H1 (cell line): ENCODE results near the gene HIVEP3. TPM values are rescaled to one million over a fixed set of nuclear protein-coding genes. Genes with fewer than 3 reads are reported as not detected.

Experiments used
- CTCF ChIA-PET: fragments of 300-600 bp; sonication (Branson Sonifier 250); formaldehyde crosslinking; loops from one replicate; lab custom pipeline; 2021; ENCODE audit not compliant: partially characterized antibody; lab: Charles Lee
- POLR2A ChIA-PET: fragments of 300-600 bp; sonication (Branson Sonifier 250); formaldehyde crosslinking; loops from one replicate; lab custom pipeline; 2021; ENCODE audit warnings: inconsistent platforms; ENCODE audit not compliant: partially characterized antibody; lab: Charles Lee
- DNase-seq, 2 experiments: peaks; one replicate each; pipeline versions ENCODE4 v3.0.0 to v3.0.0-alpha.2; 2010 to 2022; ENCODE audit warnings: low spot score in 2 of 2, low read depth in 1 of 2, mixed read lengths in 1 of 2
- FAIRE-seq: peaks from 2 replicates; lab custom pipeline; 2011; peaks lifted over from hg19 to GRCh38; lab: Jason Lieb, UNC
- H2AFZ ChIP-seq: 2 replicates; pipeline ENCODE4 v1.8.1; 2012; ENCODE audit warnings: low read length, inconsistent platforms
- H2AK5ac ChIP-seq: 2 replicates; pipeline ENCODE4 v1.6.1; 2013; ENCODE audit warnings: low read depth, low read length
- H2BK120ac ChIP-seq: replicated peaks from 2 replicates; pipeline ENCODE3; 2013; ENCODE audit warnings: low read depth, low read length, inconsistent platforms
- H2BK12ac ChIP-seq: 2 replicates; pipeline ENCODE4 v1.6.1; 2013; ENCODE audit warnings: low read depth, low read length
- H2BK15ac ChIP-seq: 2 replicates; pipeline ENCODE4 v1.6.1; 2013; ENCODE audit warnings: low read length
- H2BK20ac ChIP-seq: 2 replicates; pipeline ENCODE4 v1.6.1; 2013; ENCODE audit warnings: low read length
- H2BK5ac ChIP-seq: 2 replicates; pipeline ENCODE4 v1.6.1; 2013; ENCODE audit warnings: low read depth, low read length
- H3K14ac ChIP-seq: 2 replicates; pipeline ENCODE4 v1.6.1; 2013; ENCODE audit warnings: inconsistent platforms; ENCODE audit not compliant: insufficient read length
- H3K18ac ChIP-seq: 2 replicates; pipeline ENCODE4 v1.6.1; 2013; ENCODE audit warnings: low read length; ENCODE audit errors: extremely low read depth
- H3K23ac ChIP-seq: 2 replicates; pipeline ENCODE4 v1.6.1; 2013; ENCODE audit warnings: inconsistent platforms; ENCODE audit not compliant: insufficient read length
- H3K23me2 ChIP-seq: 2 replicates; pipeline ENCODE4 v1.6.1; 2013; ENCODE audit warnings: low read depth, low read length
- H3K27ac ChIP-seq: 2 replicates; pipeline ENCODE4 v1.6.1; 2011; ENCODE audit warnings: low read depth, low read length, inconsistent platforms
- H3K27me3 ChIP-seq, 4 experiments: replicated peaks in 1 of 4; 1 replicate in 1 of 4; 2 replicates in 3 of 4; pipeline versions ENCODE4 v1.6.1 to v1.8.1; 2011 to 2013; ENCODE audit warnings: low read length in 3 of 4, mild to moderate bottlenecking in 3 of 4, inconsistent platforms in 2 of 4, mixed read lengths in 2 of 4, moderate library complexity in 1 of 4; ENCODE audit not compliant: control insufficient read depth in 3 of 4, insufficient read depth in 3 of 4; ENCODE audit errors: extremely low read depth in 1 of 4
- H3K36me3 ChIP-seq, 4 experiments: 2 replicates each; pipeline versions ENCODE4 v1.6.1 to v1.8.1; 2011 to 2013; ENCODE audit warnings: mild to moderate bottlenecking in 4 of 4, low read length in 3 of 4, moderate library complexity in 2 of 4, control low read depth in 1 of 4, inconsistent platforms in 1 of 4; ENCODE audit not compliant: insufficient read depth in 4 of 4, control insufficient read depth in 2 of 4
- H3K4ac ChIP-seq: replicated peaks from 2 replicates; pipeline ENCODE3; 2013; ENCODE audit warnings: low read length, low read depth, mixed read lengths, inconsistent platforms; ENCODE audit not compliant: insufficient read length
- H3K4me1 ChIP-seq, 4 experiments: replicated peaks in 1 of 4; 1 replicate in 1 of 4; 2 replicates in 3 of 4; pipeline versions ENCODE4 v1.6.1 to v1.8.1; 2011 to 2013; ENCODE audit warnings: low read length in 3 of 4, inconsistent platforms in 2 of 4, mixed read lengths in 1 of 4; ENCODE audit not compliant: insufficient read depth in 4 of 4, control insufficient read depth in 3 of 4
- H3K4me2 ChIP-seq, 2 experiments: 2 replicates each; pipeline versions ENCODE4 v1.6.1 to v1.8.1; 2011 to 2013; ENCODE audit warnings: low read depth in 2 of 2, low read length in 2 of 2, control low read depth in 1 of 2, inconsistent platforms in 1 of 2, mild to moderate bottlenecking in 1 of 2; ENCODE audit not compliant: insufficient read depth in 1 of 2
- H3K4me3 ChIP-seq, 4 experiments: fragments of 200-600, 300-600 bp in 1 of 4; sonication (generic), shearing (Covaris generic), sonication (Bioruptor Twin) in 1 of 4; 2 replicates each; pipeline versions ENCODE4 v1.5.1 to v1.8.1; 2011 to 2016; ENCODE audit warnings: low read length in 4 of 4, low read depth in 3 of 4, control low read depth in 2 of 4, inconsistent platforms in 2 of 4, mild to moderate bottlenecking in 2 of 4, mixed read lengths in 1 of 4, moderate library complexity in 1 of 4; ENCODE audit not compliant: insufficient read depth in 2 of 4; ENCODE audit errors: extremely low read depth in 1 of 4
- H3K56ac ChIP-seq: replicated peaks from 2 replicates; pipeline ENCODE3; 2013; ENCODE audit warnings: low read depth, mild to moderate bottlenecking, mixed read lengths, low read length, inconsistent platforms; ENCODE audit not compliant: insufficient read length
- H3K79me1 ChIP-seq: 2 replicates; pipeline ENCODE4 v1.6.1; 2013; ENCODE audit warnings: low read depth, low read length, control low read depth
- H3K79me2 ChIP-seq, 2 experiments: 2 replicates each; pipeline versions ENCODE4 v1.6.1 to v1.8.1; 2012 to 2013; ENCODE audit warnings: low read length in 2 of 2, mild to moderate bottlenecking in 2 of 2, inconsistent platforms in 1 of 2; ENCODE audit not compliant: insufficient read depth in 2 of 2, control insufficient read depth in 1 of 2
- H3K9ac ChIP-seq, 4 experiments: replicated peaks in 1 of 4; 1 replicate in 1 of 4; 2 replicates in 3 of 4; pipeline versions ENCODE4 v1.6.1 to v1.8.1; 2011 to 2013; ENCODE audit warnings: low read depth in 3 of 4, low read length in 3 of 4, control low read depth in 2 of 4, mild to moderate bottlenecking in 2 of 4, moderate library complexity in 2 of 4, inconsistent platforms in 1 of 4; ENCODE audit errors: extremely low read depth in 1 of 4
- H3K9me3 ChIP-seq, 2 experiments: 2 replicates each; pipeline versions ENCODE4 v1.6.1 to v1.8.1; 2012 to 2013; ENCODE audit warnings: mild to moderate bottlenecking in 2 of 2, moderate library complexity in 2 of 2, control low read depth in 1 of 2, inconsistent platforms in 1 of 2, low read depth in 1 of 2, low read length in 1 of 2, mixed read lengths in 1 of 2; ENCODE audit not compliant: insufficient read depth in 2 of 2
- H4K20me1 ChIP-seq, 2 experiments: replicated peaks in 1 of 2; 2 replicates each; pipeline versions ENCODE3 to v1.8.1; 2011 to 2013; ENCODE audit warnings: inconsistent platforms in 2 of 2, low read length in 2 of 2, mild to moderate bottlenecking in 1 of 2; ENCODE audit not compliant: insufficient read depth in 2 of 2, control insufficient read depth in 1 of 2
- H4K5ac ChIP-seq: 2 replicates; pipeline ENCODE4 v1.6.1; 2013; ENCODE audit warnings: low read length, low read depth, mixed read lengths, inconsistent platforms; ENCODE audit not compliant: insufficient read length
- H4K8ac ChIP-seq: 2 replicates; pipeline ENCODE4 v1.8.0; 2013; ENCODE audit warnings: mild to moderate bottlenecking, moderate library complexity, low read length, inconsistent platforms; ENCODE audit not compliant: insufficient read depth; ENCODE audit errors: extremely low read depth
- H4K91ac ChIP-seq: replicated peaks from 2 replicates; pipeline ENCODE3; 2013; ENCODE audit warnings: low read length, mixed read lengths, inconsistent platforms; ENCODE audit not compliant: insufficient read length
- BRCA1 ChIP-seq: IDR thresholded peaks from 2 replicates; pipeline ENCODE4 v1.6.1; 2012; ENCODE audit warnings: low read depth, low read length, improper control_type of control experiment
- CBX5 ChIP-seq: fragments of 300-800, 300-1000 bp; sonication (generic); IDR thresholded peaks from 2 replicates; pipeline ENCODE4 v1.7.1; 2016; ENCODE audit warnings: antibody characterized with exemption, low read length, low read depth
- CTBP2 ChIP-seq: IDR thresholded peaks from 2 replicates; pipeline ENCODE4 v1.7.0; 2011; ENCODE audit warnings: borderline replicate concordance, mild to moderate bottlenecking, moderate library complexity, mixed read lengths, low read length; ENCODE audit not compliant: insufficient read depth, insufficient read length
- HDAC6 ChIP-seq: IDR thresholded peaks from one replicate; pipeline ENCODE4 v1.7.1; 2012; ENCODE audit warnings: low read depth, mild to moderate bottlenecking, inconsistent platforms, low read length, moderate library complexity
- JUND ChIP-seq: IDR thresholded peaks from 2 replicates; pipeline ENCODE4 v1.6.1; 2011; ENCODE audit warnings: mild to moderate bottlenecking, improper control_type of control experiment, low read length
- KDM5A ChIP-seq: fragments of 200-600 bp; IDR thresholded peaks from 2 replicates; pipeline ENCODE4 v1.7.1; 2012; ENCODE audit warnings: mild to moderate bottlenecking, low read length, inconsistent platforms, mixed read lengths
- NANOG ChIP-seq: IDR thresholded peaks from 2 replicates; pipeline ENCODE4 v1.6.1; 2011; ENCODE audit warnings: low read length, low read depth, mild to moderate bottlenecking, inconsistent platforms; ENCODE audit not compliant: insufficient read depth, poor library complexity, severe bottlenecking
- NRF1 ChIP-seq: IDR thresholded peaks from 2 replicates; pipeline ENCODE4 v1.6.1; 2011; ENCODE audit warnings: mild to moderate bottlenecking, low read depth, low read length, improper control_type of control experiment
- PHF8 ChIP-seq: fragments of 200-600 bp; sonication (generic); conservative IDR thresholded peaks from 2 replicates; pipeline ENCODE4 v1.7.1; 2012; ENCODE audit warnings: low read depth, mild to moderate bottlenecking, inconsistent platforms, low read length, moderate library complexity
- RBBP5 ChIP-seq: IDR thresholded peaks from 2 replicates; pipeline ENCODE4 v1.7.1; 2012; ENCODE audit warnings: low read depth, mild to moderate bottlenecking, inconsistent platforms, low read length, moderate library complexity, borderline replicate concordance
- RNF2 ChIP-seq: fragments of 200-900, 300-1000 bp; sonication (generic); IDR thresholded peaks from 2 replicates; pipeline ENCODE4 v1.7.1; 2016; ENCODE audit warnings: borderline replicate concordance, low read depth, mild to moderate bottlenecking, antibody characterized with exemption, low read length; ENCODE audit not compliant: poor library complexity, severe bottlenecking; ENCODE audit errors: missing control alignments
- SIN3A ChIP-seq, 2 experiments: IDR thresholded peaks in 1 of 2; conservative IDR thresholded peaks in 1 of 2; 2 replicates each; pipeline ENCODE4 v1.6.1; 2011 to 2012; ENCODE audit warnings: low read length in 2 of 2, improper control_type of control experiment in 1 of 2, low read depth in 1 of 2, mild to moderate bottlenecking in 1 of 2
- SIRT6 ChIP-seq: IDR thresholded peaks from one replicate; pipeline ENCODE4 v1.7.1; 2012; ENCODE audit warnings: low read length, inconsistent platforms
- WGBS, 2 experiments: shearing (Covaris generic) in 1 of 2; methylation state at CpG; one replicate each; pipeline versions ENCODE4 v1.1.6 to v1.1.7; 2013 to 2015; ENCODE audit warnings: low lambda C conversion rate in 2 of 2, mixed read lengths in 2 of 2, inconsistent platforms in 1 of 2, low coverage in 1 of 2, missing lambda C conversion rate in 1 of 2; ENCODE audit not compliant: insufficient replicate concordance in 2 of 2, insufficient coverage in 1 of 2, insufficient read length in 1 of 2; ENCODE audit errors: extremely low coverage in 1 of 2, missing lambda C conversion rate in 1 of 2; 5-methylcytosine and 5-hydroxymethylcytosine counted together
- polyA plus RNA-seq, 7 experiments: library from polyadenylated mRNA; depleted of rRNA in 3 of 7; stranded (reverse) in 5 of 7; unstranded in 2 of 7; fragments of >200 nt in 5 of 7; fragments of 200-250 nt in 2 of 7; gene quantifications; 1 replicate in 5 of 7; 2 replicates in 1 of 7; 4 replicates in 1 of 7; pipeline versions ENCODE4 v1.2.1 to v1.2.3, GENCODE V29; 2011 to 2013; ENCODE audit warnings: missing spikeins in 2 of 7, mixed read lengths in 2 of 7
- total RNA-seq: library from RNA; stranded (reverse); fragmentation: NEBNext Ultra II Directional; extraction: Animal tissue kit (Norgen Biotek cat#: 25700); gene quantifications from 2 replicates; pipeline ENCODE4 v1.2.1, GENCODE V29; 2021

The HIVEP3 gene
- total and polyA plus RNA-seq, 2 of the 8 experiments (the other 6 are each of a cell fraction or from before 2014, with no cell fraction given) = 0.24 to 0.69 TPM

- no peak overlapping the region for H4K8ac ChIP-seq
- H2AK5ac ChIP-seq = no peak overlapping the region; the same call in 1 of the 2 replicates
- H3K23ac ChIP-seq = no peak overlapping the region
- H4K20me1 ChIP-seq = no peaks in the 10 kb centered on the region
- no peak overlapping the region for H3K56ac ChIP-seq
- no peak overlapping the region for H3K4ac ChIP-seq
- H3K27ac ChIP-seq = no peak overlapping the region
- H3K4me1 ChIP-seq = no peaks in the 10 kb centered on the region; a peak in 2 of 7 replicates
- H2BK20ac ChIP-seq = no peak overlapping the region
- DNase-seq (no peak), FAIRE-seq (no peak)
- H3K18ac ChIP-seq = no peak overlapping the region
- H3K9ac ChIP-seq = no peak overlapping the region
- CTCF ChIA-PET = interaction anchor here (1.0 to 3.9 kb wide), 5 partner anchors 11 to 99 kb away, joined by 3 to 15 read pairs (median 4); no protein-coding TSS in a partner anchor
- no peaks in the 10 kb centered on the region for H3K79me1 ChIP-seq
- H2BK12ac ChIP-seq = no peak overlapping the region
- H3K36me3 ChIP-seq = no peaks in the 10 kb centered on the region
- no peak overlapping the region for H2BK5ac ChIP-seq
- H2AFZ ChIP-seq = no peak overlapping the region
- no peak overlapping the region for H2BK15ac ChIP-seq
- no peaks in the 10 kb centered on the region for H3K9me3 ChIP-seq
- no peak overlapping the region for H3K14ac ChIP-seq
- WGBS, 2 experiments = 86% methylated on average over 9 of the region's 9 CpGs; no CpG with 5 or more reads in 1 of the 2 experiments
- no peak overlapping the region for H3K4me3 ChIP-seq
- H3K4me2 ChIP-seq = no peak overlapping the region
- POLR2A ChIA-PET = interaction anchor here (1.6 kb wide), 1 partner anchor 10 kb away, joined by 3 read pairs; no protein-coding TSS in a partner anchor
- H4K91ac ChIP-seq = no peak overlapping the region
- H3K79me2 ChIP-seq = no peaks in the 10 kb centered on the region
- H3K23me2 ChIP-seq = no peaks in the 10 kb centered on the region
- H4K5ac ChIP-seq = no peak overlapping the region
- H3K27me3 ChIP-seq = no peaks in the 10 kb centered on the region
- no peak overlapping the region for H2BK120ac ChIP-seq
- no peak for TF ChIP-seq HDAC6
- no peak for TF ChIP-seq NANOG
- no peak for TF ChIP-seq CBX5
- TF ChIP-seq JUND = no peak
- no peak for TF ChIP-seq PHF8
- TF ChIP-seq RNF2 = no peak
- TF ChIP-seq KDM5A = no peak
- no peak for TF ChIP-seq SIN3A (conservative IDR thresholded peaks at IDR 0.05 in 1 of 2, IDR thresholded peaks at IDR 0.05 in 1 of 2; ENCODE audit: low read depth in 1 of 2, low read length in 2 of 2)
- no peak for TF ChIP-seq SIRT6
- no peak for TF ChIP-seq BRCA1
- no peak for TF ChIP-seq CTBP2
- no peak for TF ChIP-seq NRF1
- TF ChIP-seq RBBP5 = no peak
Measured at GRCh38 chr1:41673806-41674205, 244.9 kb downstream of the HIVEP3 start.
